Amygdala (tissue), 56 donors: ENCODE results near the gene PCBP3.
"Not testable (repeated sequence)": the region's sequence is repeated elsewhere in the genome, so short reads cannot be mapped to it uniquely, and the experiment has no call there.

Source experiments
- DNase-seq, 56 donors: peaks; one replicate each; lab custom pipeline; 2025; lab: John Stamatoyannopoulos, UW

The PCBP3 gene

GRCh38 chr21:45894906-45895777 lies 251.6 kb downstream of the PCBP3 start:
- no peak for DNase-seq

DNA sequence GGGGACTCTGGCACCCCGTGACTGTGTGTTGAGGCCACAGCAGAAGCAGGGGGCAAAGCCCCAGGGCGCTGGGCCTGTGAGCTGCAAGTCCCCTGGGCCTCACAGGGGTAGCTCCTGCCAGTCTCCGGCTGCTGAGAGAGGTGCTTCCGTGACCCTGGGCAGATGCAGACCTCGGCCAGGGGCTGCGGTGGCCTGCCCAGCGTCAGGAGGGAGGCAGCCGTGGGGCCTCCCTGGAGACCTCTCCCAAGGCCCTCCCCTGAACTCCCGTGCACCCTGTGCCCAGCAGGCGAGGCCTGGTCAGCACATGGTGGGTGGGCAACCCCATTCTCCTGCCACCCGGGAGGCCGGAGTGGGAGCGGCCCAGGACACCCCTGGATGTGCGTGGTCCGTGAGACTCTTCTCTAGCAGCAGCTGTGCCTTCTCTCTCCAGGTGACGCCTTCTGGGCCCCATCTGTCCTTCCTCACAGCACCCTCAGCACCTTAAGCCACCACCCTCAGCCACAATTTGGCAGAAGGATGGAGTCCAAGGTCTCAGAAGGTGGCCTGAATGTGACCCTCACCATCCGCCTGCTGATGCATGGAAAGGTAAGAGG lies 252.3 kb downstream of the PCBP3 start:
- DNase-seq, result no peak

- DNase-seq, result not testable (repeated sequence)
These were observed 252.9 kb downstream of the PCBP3 start for GRCh38 chr21:45896431-45896830.

DNA sequence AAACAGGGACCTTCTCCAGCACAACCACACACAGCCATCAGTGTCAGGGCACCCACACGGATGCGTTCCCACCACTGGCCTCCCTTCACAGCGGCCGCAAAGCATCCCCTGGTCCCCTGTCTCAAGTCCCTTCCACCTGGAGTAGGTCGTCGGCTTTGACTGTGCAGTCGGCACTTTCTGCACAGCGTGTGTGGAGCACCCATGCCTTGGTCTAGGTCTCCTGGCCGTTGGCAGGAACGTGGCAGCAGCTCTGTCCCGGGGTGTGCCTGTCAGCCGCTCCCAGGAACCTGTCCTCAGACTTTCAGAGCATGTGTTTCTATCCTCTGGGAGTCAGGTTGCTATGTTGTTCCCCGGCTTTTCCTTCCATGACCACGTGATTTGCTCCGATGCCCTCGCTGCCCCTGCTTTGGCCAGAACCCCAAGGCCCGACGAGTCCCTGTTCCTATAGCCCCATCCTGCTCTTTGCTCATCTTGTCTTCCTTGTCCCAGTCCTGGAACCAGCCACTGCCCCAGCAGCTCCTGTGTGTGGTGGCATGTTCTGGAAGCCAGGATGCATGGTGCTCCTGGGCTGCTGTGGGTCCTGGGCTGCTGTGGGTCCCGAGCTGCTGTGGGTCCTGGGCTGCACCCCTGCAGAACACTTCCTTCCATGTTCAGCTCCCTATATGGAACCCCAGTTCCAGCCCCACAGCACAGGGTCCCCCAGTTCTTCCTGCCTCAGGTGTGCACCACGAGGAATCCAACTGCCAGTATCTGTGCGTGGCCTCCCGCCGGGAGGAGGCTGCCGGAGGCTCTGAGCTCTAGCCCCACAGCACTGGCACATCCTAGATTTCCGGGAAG lies 253.9 kb downstream of the PCBP3 start:
- DNase-seq, result no peak

- no peak for DNase-seq
These were observed 254.5 kb downstream of the PCBP3 start for GRCh38 chr21:45898028-45898350.

- DNase-seq, result no peak
These were observed 255.3 kb downstream of the PCBP3 start for GRCh38 chr21:45898781-45899180.

DNA sequence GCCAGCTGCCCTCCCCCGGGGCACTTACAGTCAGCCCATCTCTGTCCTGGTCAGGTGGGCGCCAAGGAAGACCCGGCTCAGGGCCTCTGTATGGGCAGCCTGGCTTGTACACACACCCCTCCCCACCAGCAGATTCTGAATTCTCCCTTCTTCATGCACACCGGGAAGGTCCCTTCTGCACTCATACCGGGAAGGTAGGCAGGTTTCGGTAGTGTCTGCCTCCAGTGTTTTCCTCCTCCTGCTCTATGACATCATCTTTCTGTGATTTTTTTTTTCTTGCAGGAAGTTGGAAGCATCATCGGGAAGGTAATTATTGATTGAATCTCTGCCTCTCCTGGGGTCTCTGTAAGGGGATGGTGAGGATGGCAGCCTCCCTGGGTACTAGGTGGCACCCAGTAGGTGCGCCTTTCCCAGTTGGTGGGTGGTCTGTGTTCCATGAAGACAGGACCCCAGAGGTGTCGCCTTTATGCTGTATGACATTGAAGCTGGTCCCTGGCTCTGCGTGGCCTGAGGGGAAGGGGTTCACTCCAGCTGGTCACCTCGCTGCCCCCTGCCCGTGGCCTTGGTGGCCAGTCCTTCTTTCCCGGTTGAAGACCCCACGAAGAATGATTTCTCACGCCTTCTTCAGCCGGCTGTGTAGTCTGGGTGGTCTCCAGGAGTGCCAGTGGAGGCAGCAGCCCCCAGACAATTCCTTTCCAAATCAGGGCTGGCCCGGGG lies 255.9 kb downstream of the PCBP3 start:
- no peak for DNase-seq

GRCh38 chr21:45900034-45900868 lies 256.7 kb downstream of the PCBP3 start:
- no peak for DNase-seq

- DNase-seq, result no peak
These were observed 257.7 kb downstream of the PCBP3 start for GRCh38 chr21:45901061-45901690.

DNA sequence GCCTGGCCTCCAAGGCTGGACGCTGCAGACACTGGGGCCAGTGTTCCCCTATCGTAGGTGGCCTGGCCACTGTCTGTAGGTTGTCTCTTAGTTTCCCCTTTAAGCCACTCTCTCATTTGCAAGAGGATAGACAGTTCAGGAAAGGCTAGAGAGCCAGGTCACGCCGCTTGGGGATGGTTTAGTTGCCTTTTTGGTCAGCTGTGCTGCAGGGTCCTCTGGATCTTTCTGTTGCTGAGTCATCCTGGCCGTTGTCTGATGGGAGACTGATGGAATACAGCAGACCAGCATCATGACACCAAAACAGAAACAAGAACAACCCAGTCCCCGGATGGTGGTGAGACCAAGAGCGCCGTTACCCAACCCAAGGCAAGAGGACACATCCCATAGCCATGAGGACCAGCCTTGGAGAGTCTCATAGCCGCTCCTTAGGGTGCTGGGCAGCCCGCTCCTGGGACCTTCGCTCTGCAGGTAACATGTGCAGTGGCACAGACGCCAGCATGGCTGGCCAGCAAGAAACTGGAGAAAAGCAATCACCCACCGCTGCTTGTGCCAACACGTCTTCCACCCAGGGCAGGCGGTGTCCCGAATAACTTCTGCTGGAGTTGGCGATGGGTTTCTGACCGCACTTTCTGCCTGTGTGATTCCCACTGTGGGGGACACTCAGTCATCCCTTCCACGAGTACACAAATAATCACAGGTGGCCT lies 258.9 kb downstream of the PCBP3 start:
- DNase-seq, result no peak

GRCh38 chr21:45905196-45905595 lies 261.7 kb downstream of the PCBP3 start:
- no peak for DNase-seq

GRCh38 chr21:45906196-45906805 lies 262.8 kb downstream of the PCBP3 start:
- no peak for DNase-seq

DNA sequence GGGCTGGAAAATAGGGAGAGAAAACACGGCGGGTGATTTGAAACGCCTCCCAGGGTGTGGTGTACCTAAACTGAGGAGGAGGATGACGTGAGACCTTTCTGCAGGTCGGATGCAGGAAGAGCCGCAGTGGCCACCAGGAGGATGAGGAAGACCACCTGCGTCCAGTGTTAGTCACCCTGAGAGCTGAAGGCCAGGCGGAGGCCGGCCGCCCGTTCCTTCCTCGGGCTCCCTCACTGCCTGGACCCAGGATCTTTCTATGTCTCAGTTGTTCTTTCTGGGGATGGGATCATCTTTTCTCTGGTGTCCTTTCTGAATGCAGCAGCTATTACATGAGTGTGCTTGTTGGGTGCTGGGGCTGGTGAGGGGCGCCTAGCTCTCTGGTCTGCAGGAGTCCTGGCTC lies 263.3 kb downstream of the PCBP3 start:
- DNase-seq, result no peak

- no peak for DNase-seq
These were observed 265.2 kb downstream of the PCBP3 start for GRCh38 chr21:45908536-45909237.

DNA sequence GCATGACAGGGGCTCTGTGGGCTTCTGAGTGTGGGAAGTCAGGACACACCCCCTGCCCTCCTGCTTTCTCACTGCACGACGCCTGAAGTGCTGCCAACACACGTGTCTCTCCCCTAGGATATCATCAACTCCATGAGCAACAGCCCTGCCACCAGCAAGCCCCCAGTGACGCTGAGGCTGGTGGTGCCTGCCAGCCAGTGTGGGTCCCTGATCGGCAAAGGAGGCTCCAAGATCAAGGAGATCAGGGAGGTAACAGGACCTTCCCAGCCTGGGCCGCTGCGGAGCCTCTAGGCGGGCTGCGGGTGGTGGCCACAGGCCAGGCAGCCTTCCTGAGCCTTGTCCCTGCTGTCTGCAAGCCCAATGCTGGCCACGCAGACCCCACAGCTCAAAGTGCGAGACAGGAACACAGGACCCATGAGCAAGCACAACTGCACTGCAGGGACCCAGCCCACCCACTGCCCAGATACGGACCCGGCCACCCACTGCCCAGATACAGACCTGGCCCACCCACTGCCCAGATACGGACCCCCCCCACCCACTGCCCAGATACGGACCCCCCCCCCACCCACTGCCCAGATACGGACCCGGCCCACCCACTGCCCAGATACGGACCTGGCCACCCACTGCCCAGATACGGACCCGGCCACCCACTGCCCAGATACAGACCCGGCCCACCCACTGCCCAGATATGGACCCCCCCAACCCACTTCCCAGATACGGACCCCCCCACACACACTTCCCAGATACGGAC lies 265.9 kb downstream of the PCBP3 start:
- no peak for DNase-seq

- no peak for DNase-seq
These were observed 266.6 kb downstream of the PCBP3 start for GRCh38 chr21:45910155-45910547.
